ENCODE measurements around the gene GALM. TPM values are rescaled to one million over a fixed set of nuclear protein-coding genes. Genes with fewer than 3 reads are reported as not detected.

GALM gene
- total and polyA plus RNA-seq, 2 of the 13 experiments (the other 11 are each of a cell fraction or from before 2014, with no cell fraction given): 65.5 to 90.0 TPM

DNA sequence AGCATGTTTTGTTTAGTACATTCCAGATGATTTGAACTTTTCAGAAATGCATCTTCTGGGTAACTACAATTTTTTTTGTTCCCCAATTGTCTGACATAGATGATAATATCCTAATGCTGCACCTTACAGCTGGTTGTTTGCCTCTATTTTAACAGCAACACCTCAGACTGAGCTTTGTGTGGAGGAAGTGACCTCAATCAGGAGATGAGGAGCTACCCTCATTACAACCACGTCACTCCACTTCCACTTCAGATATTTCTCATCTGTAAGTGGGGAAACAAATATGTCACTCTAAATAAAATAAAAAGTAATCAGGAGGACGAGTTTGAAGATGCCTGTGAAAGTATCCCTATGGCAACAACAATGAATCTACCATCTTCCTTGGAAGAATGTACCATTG is 97.3 kb downstream of the GALM start (continued):
- TF ChIP-seq USF2 (IDR thresholded peaks at IDR 0.05; ENCODE audit: low read depth, low read length): no peak
- no peak for TF ChIP-seq USF2 (CRISPR knock-in tag; IDR thresholded peaks at IDR 0.05; ENCODE audit: borderline replicate concordance)

DNA sequence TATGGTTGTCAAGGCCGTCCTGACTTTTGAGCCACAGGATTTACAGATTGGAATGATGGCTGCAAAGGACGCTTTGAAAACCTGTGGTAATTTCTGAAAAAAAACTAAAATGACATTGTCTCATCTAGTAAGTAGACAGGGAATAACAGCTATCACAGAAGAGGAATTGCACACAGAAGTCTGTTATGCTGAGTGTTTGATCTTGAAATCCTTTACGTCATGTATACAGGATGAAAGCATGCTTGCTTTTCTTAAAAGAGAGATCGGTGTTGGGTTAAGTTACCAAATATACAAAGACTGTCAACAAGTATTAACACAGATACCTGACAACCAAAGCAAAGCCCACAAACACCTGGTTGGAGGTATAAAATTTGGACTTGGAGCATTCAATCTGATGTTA is 97.8 kb downstream of the GALM start:
- no peaks in the 10 kb centered on the region for H3K36me3 ChIP-seq (replicated peaks in 1 of 2; ENCODE audit: control insufficient read depth in 1 of 2, insufficient read depth in 2 of 2, low read length in 2 of 2)
- no peaks in the 10 kb centered on the region for H3K9me3 ChIP-seq (ENCODE audit: low read length)
- in situ Hi-C loops (cut with HindIII; ENCODE audit: extremely low pct_ligation_motif_present, low pct_unique_long_range_greater_than_20kb) (no loop called here), intact Hi-C loops (cut with micrococcal nuclease; ENCODE audit: unreplicated experiment) (no loop called here)
- no peaks in the 10 kb centered on the region for H3K79me2 ChIP-seq (ENCODE audit: insufficient read depth, low read length)
- TF ChIP-seq CBFB (CRISPR knock-in tag; IDR thresholded peaks at IDR 0.05) (no peak), MAFK (conservative IDR thresholded peaks at IDR 0.05 in 1 of 2, IDR thresholded peaks at IDR 0.05 in 1 of 2; ENCODE audit: low read length in 2 of 2) (0 out of 4 replicates have a peak, but pooled peaks of 1 of the 2 experiments have one; percentile 0), CREB1 (IDR thresholded peaks at IDR 0.05) (peak; percentile 3; the same call in 1 of the 2 replicates), CREB1 (CRISPR knock-in tag; IDR thresholded peaks at IDR 0.05) (no peak)
- H3K4me2 ChIP-seq (ENCODE audit: low read depth, low read length): 0 out of 2 replicates have a peak overlapping the region, but pooled peaks have one; percentile 2
- no peaks in the 10 kb centered on the region for H4K20me1 ChIP-seq (ENCODE audit: insufficient read depth, low read length)
- no peaks in the 10 kb centered on the region for H3K27me3 ChIP-seq (ENCODE audit: control insufficient read depth in 1 of 2, insufficient read depth in 2 of 2, low read length in 2 of 2)
- H2AFZ ChIP-seq (ENCODE audit: low read length): no peak overlapping the region
- WGBS (ENCODE audit: low lambda C conversion rate): 14% methylated on average over 4 of the region's 4 CpGs
- ATAC-seq: no peak
- no peak for FAIRE-seq
- POLR2A ChIA-PET: interaction anchor here (3.6 kb wide), 1 partner anchor 13 kb away, joined by 20 read pairs; the partner anchor contains the start of gene SRSF7
- CTCF ChIA-PET (ENCODE audit: low intra/inter-chr PET ratio, low total read pairs): no interaction called here
- DNase-seq (ENCODE audit: low spot score): no peak
- H3K4me3 ChIP-seq (replicated peaks in 1 of 3; ENCODE audit: insufficient read depth in 1 of 3, low read depth in 2 of 3, low read length in 3 of 3): no peak overlapping the region
- BruUV-seq (replicated peaks): no TSS peak
- H3K9ac ChIP-seq (ENCODE audit: insufficient read depth, low read depth, low read length): no peak overlapping the region
- no peak overlapping the region for H3K27ac ChIP-seq (ENCODE audit: extremely low read length, insufficient read depth, low read length)
- peaks cover 45% of the 10 kb centered on the region for H3K4me1 ChIP-seq (ENCODE audit: insufficient read depth, low read length)

Measured in HepG2 (cell line).